AG04450 (cell line): Measurements from ENCODE around the gene PLA2G2D. TPM values are rescaled to one million over a fixed set of nuclear protein-coding genes. Genes with fewer than 3 reads are reported as not detected.

ENCODE experiments used
- CTCF ChIA-PET: fragments of 300-600, 350-600 bp; formaldehyde crosslinking; extraction: SDS; loops from one replicate; lab custom pipeline; 2022; ENCODE audit warnings: antibody characterized with exemption, inconsistent platforms; lab: Charles Lee
- POLR2A ChIA-PET: fragments of 350-600 bp; formaldehyde crosslinking; extraction: SDS; loops from one replicate; lab custom pipeline; 2021; ENCODE audit warnings: antibody characterized with exemption, inconsistent platforms; lab: Yijun Ruan, JAX
- DNase-seq: peaks from one replicate; pipeline ENCODE4 v3.0.0-alpha.2; 2011; ENCODE audit warnings: low read depth, low spot score
- H3K27ac ChIP-seq: one replicate; pipeline ENCODE4 v1.5.1; 2012; ENCODE audit warnings: low read depth, low read length, control low read depth
- H3K27me3 ChIP-seq: one replicate; pipeline ENCODE4 v1.6.0; 2012; ENCODE audit warnings: low read length; ENCODE audit not compliant: control insufficient read depth, insufficient read depth
- H3K4me3 ChIP-seq: 2 replicates; pipeline ENCODE4 v1.5.1; 2011; ENCODE audit warnings: mild to moderate bottlenecking, low read depth, low read length, control low read depth
- H3K9me3 ChIP-seq: 2 replicates; pipeline ENCODE4 v1.5.1; 2012; ENCODE audit warnings: low read length; ENCODE audit not compliant: control insufficient read depth, insufficient read depth
- CTCF ChIP-seq: IDR thresholded peaks from 2 replicates; pipeline ENCODE4 v1.5.1; 2011; ENCODE audit warnings: low read depth, low read length, control low read depth, inconsistent platforms
- polyA plus RNA-seq: library from polyadenylated mRNA; depleted of rRNA; stranded (reverse); fragments of >200 nt; gene quantifications from 2 replicates; pipeline ENCODE4 v1.2.3, GENCODE V29; 2011; rRNA removed

PLA2G2D gene
- polyA plus RNA-seq, 1 experiment = not detected

GRCh38 chr1:20069874-20070273 is 49.5 kb downstream of the PLA2G2D start, which contains the start of gene PLA2G5:
TSS of gene PLA2G5 (plus strand) at chr1:20070194. CDS start at chr1:20084831, 14,637 bp downstream.
- ChIA-PET POLR2A (no interaction called here), CTCF (no interaction called here)
- DNase-seq = no peak
- H3K27me3 ChIP-seq = no peaks in the 10 kb centered on the region
- no peaks in the 10 kb centered on the region for H3K9me3 ChIP-seq
- H3K27ac ChIP-seq = peak within 1 kb of the TSS; percentile 3
- no peak for TF ChIP-seq CTCF
- no peak within 1 kb of the TSS for H3K4me3 ChIP-seq

- POLR2A ChIA-PET = interaction anchor here (0.7 kb wide), 1 partner anchor 56 kb away, joined by 3 read pairs; no protein-coding TSS in a partner anchor
- no peak overlapping the region for H3K4me3 ChIP-seq
- no peak overlapping the region for H3K27ac ChIP-seq
- TF ChIP-seq CTCF = no peak
- no peaks in the 10 kb centered on the region for H3K9me3 ChIP-seq
- no peak for DNase-seq
- CTCF ChIA-PET = interaction anchor here (0.6 kb wide), 1 partner anchor 10 kb away, joined by 5 read pairs; no protein-coding TSS in a partner anchor
- H3K27me3 ChIP-seq = no peaks in the 10 kb centered on the region
These were observed 50.6 kb downstream of the PLA2G2D start for GRCh38 chr1:20068722-20069121.

GRCh38 chr1:20063861-20064292 is 55.5 kb downstream of the PLA2G2D start:
- DNase-seq = peak; percentile 29
- Histone ChIP-seq H3K27me3 (no peaks in the 10 kb centered on the region), H3K4me3 (no peak overlapping the region), H3K9me3 (no peaks in the 10 kb centered on the region), H3K27ac (no peak overlapping the region)
- no peak for TF ChIP-seq CTCF
- POLR2A ChIA-PET = interaction anchor here (0.7 kb wide), 1 partner anchor 54 kb away, joined by 3 read pairs; no protein-coding TSS in a partner anchor
- CTCF ChIA-PET = no interaction called here

Other genes starting within 250 kb of the PLA2G2D start
- gene OTUD3, start 237.1 kb downstream of the PLA2G2D start, polyA plus RNA-seq = 3.9 and 4.8 TPM in 2 replicates
- not detected in 2 replicates for gene PLA2G2E, start 195.9 kb downstream of the PLA2G2D start, polyA plus RNA-seq
- not detected in 2 replicates for gene PLA2G2A, start 139.9 kb downstream of the PLA2G2D start, polyA plus RNA-seq
- gene PLA2G5, start 49.3 kb downstream of the PLA2G2D start, polyA plus RNA-seq = not detected in 2 replicates
- not detected in 2 replicates for gene PLA2G2F, start 19.8 kb upstream of the PLA2G2D start, polyA plus RNA-seq
- gene UBXN10, start 66.6 kb upstream of the PLA2G2D start, polyA plus RNA-seq = not detected in 2 replicates
- gene PLA2G2C, start 67.0 kb upstream of the PLA2G2D start, polyA plus RNA-seq = not detected in 2 replicates
- gene VWA5B1, start 171.3 kb upstream of the PLA2G2D start, polyA plus RNA-seq = not detected in 2 replicates